ENCODE data around the gene SECISBP2.
A peak's percentile ranks its signal among the peaks of the same experiment; 100 is the strongest.

The SECISBP2 gene

DNA sequence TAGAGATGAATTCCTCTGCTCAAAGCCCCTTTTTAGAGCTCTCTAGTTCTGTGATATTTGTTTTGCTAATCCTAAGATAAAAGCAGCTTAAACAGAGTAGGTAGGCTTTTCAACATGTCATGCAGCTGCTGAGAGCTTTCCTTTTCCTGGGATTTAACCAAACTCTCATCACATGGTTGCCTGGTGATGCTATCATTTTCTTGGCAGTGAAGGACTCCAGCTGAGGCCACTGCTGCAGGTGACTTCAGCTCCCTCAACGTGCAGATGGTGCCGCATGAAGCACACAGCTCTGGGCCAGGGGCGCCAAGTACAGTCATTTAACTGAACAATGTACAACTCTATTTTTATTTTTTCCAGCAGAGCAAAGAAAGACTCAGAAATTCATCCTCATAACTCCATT lies 42.2 kb downstream of the SECISBP2 start:
- no peaks in the 10 kb centered on the region for H3K9me3 ChIP-seq
- H3K36me3 ChIP-seq = peaks cover 45% of the 10 kb centered on the region
- TF ChIP-seq, protein P1, sequence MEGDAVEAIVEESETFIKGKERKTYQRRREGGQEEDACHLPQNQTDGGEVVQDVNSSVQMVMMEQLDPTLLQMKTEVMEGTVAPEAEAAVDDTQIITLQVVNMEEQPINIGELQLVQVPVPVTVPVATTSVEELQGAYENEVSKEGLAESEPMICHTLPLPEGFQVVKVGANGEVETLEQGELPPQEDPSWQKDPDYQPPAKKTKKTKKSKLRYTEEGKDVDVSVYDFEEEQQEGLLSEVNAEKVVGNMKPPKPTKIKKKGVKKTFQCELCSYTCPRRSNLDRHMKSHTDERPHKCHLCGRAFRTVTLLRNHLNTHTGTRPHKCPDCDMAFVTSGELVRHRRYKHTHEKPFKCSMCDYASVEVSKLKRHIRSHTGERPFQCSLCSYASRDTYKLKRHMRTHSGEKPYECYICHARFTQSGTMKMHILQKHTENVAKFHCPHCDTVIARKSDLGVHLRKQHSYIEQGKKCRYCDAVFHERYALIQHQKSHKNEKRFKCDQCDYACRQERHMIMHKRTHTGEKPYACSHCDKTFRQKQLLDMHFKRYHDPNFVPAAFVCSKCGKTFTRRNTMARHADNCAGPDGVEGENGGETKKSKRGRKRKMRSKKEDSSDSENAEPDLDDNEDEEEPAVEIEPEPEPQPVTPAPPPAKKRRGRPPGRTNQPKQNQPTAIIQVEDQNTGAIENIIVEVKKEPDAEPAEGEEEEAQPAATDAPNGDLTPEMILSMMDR (IDR thresholded peaks at IDR 0.05; ENCODE audit: low read depth, low read length) = no peak
- no peaks in the 10 kb centered on the region for H3K27me3 ChIP-seq
- H3K4me1 ChIP-seq = peaks cover 26% of the 10 kb centered on the region
- H3K4me3 ChIP-seq (ENCODE audit: low read depth, low read length) = no peak overlapping the region
- DNase-seq = peak; percentile 59

DNA sequence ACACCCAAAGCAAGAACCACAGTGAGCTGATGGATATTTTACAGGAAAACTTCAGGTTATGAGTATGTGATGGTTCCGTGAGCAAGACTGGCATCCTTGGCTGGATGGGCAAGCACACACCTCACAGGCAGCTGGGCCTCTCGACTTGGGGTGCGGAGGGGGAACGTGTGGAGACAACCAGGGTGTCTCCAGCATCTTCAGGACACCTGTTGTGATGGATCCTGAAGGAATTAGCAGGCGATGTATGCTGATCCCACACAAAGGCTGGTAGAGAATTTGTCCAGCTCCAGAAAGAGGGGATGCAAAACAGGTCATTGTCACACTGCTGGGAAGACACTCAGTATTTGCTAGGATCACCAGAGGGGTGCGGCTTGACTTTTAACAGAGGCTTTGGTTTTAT lies 42.7 kb downstream of the SECISBP2 start:
- Histone ChIP-seq H3K27me3 (no peaks in the 10 kb centered on the region), H3K9me3 (no peaks in the 10 kb centered on the region), H3K4me3 (ENCODE audit: low read depth, low read length) (no peak overlapping the region), H3K4me1 (peaks cover 26% of the 10 kb centered on the region), H3K36me3 (peaks cover 40% of the 10 kb centered on the region)
- DNase-seq = no peak
- TF ChIP-seq, protein P1 (IDR thresholded peaks at IDR 0.05; ENCODE audit: low read depth, low read length) = no peak

DNA sequence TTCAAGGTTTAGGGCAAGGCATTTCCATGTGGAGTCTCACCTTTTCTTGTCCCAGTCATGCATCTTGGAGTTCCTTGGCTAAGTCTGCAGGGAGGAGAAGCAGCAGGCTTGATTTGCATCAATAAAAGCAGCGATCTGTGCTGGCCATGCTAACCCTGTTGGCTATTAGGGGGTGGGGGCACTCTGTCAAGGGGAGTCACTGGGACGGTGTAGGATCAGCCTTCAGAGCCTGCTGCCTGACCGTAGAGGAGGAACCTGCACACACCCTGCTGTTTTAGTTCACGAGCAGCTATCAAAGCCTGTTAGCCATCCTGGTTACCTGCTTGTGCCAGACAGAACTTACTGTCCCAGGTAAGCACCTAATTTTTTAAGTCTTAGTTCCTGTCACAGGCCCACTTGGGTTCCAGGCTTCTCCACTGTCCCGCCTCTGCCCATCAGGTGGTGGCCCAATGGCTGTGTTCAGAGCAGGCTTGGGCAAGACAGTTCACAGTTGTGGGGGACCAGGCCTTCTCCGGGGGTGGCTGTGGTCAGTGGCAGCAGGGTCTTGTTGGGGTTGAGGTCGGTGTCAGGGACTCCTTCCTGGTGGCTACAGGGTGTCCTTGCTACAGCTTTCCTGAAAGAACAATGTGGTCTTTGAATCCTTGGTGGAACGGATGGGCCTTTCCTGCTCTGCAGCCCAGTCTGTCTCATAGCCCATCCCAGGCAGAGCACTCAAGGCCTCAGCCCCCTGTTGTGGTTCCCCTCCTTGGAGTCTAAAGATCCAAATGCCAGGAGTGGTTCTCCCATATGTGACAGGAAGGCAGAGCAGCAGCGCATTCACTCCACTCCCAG lies 43.7 kb downstream of the SECISBP2 start:
- H3K4me3 ChIP-seq (ENCODE audit: low read depth, low read length) = no peak overlapping the region
- H3K4me1 ChIP-seq = peaks cover 26% of the 10 kb centered on the region
- peaks cover 35% of the 10 kb centered on the region for H3K36me3 ChIP-seq
- no peaks in the 10 kb centered on the region for H3K27me3 ChIP-seq
- no peak for DNase-seq
- no peaks in the 10 kb centered on the region for H3K9me3 ChIP-seq
- TF ChIP-seq, protein P1 (IDR thresholded peaks at IDR 0.05; ENCODE audit: low read depth, low read length) = no peak

DNA sequence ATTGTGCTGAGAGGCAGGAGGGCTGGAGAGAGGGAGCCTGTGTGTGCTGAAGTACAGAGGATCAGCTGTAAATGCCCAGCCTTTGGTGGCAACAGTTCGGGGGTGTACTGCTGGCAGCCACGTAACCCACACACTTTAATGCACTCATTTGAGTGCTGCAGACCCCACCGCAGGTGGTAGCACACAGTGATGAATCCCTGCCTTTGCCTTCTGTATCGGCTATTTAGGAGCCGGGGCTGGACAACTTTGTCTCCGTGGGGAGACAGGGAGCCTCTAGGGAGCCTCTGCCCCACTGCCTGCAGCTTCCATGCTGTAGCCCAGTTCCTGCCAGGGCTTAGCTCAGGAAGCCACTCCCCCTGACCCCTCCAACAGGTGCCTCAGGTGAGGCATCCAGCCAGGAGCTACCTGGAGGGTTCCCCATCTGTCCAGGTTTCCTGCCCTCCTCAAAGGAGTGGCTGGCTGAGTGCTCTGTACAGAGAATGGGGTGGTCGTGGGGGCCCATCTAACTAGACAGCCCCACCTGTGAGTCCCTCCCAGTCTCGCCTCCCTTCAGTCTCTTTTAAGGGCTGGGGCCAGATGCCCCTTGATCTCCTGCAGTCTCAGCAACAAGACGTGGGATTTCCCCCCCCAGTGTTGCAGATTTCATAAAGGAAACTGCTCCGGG lies 44.5 kb downstream of the SECISBP2 start:
- TF ChIP-seq, protein P1 (IDR thresholded peaks at IDR 0.05; ENCODE audit: low read depth, low read length) = no peak
- Histone ChIP-seq H3K4me1 (peaks cover 26% of the 10 kb centered on the region), H3K36me3 (peaks cover 30% of the 10 kb centered on the region)

DNA sequence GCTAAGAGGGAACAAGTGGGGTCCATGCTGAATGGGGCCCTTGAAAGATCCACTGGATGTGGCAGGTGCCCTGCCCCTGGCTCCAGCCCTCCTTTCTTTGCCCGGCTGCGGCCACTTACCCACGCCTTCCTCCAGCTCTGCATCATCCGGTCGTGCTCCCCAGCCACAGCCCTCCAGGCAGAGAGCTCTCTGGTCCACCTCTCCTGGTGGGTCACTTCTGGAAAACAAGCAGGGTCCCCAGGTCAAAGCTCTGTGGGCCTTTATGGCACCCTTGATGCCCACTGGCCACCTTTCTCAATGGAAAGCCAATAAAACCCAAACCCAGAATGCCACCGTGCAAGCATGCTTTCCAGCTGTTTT lies 45.0 kb downstream of the SECISBP2 start:
- TF ChIP-seq, protein P1 (IDR thresholded peaks at IDR 0.05; ENCODE audit: low read depth, low read length) = no peak
- H3K4me1 ChIP-seq = peaks cover 25% of the 10 kb centered on the region
- no peaks in the 10 kb centered on the region for H3K27me3 ChIP-seq
- no peak overlapping the region for H3K4me3 ChIP-seq (ENCODE audit: low read depth, low read length)
- H3K36me3 ChIP-seq = peaks cover 25% of the 10 kb centered on the region
- no peak for DNase-seq
- H3K9me3 ChIP-seq = no peaks in the 10 kb centered on the region

More for the DNA sequence above, 44.5 kb downstream of the SECISBP2 start:
- Histone ChIP-seq H3K27me3 (no peaks in the 10 kb centered on the region), H3K9me3 (no peaks in the 10 kb centered on the region), H3K4me3 (ENCODE audit: low read depth, low read length) (no peak overlapping the region)
- DNase-seq = no peak

Data from BE2C (cell line).